K562 (cell line): Measurements from ENCODE around the gene ZMYND8.

Experiments used
- CC2D1A ChIP-seq: fragments of 450-650 bp; IDR thresholded peaks from 2 replicates; pipeline ENCODE4 v1.6.1; 2017; ENCODE audit warnings: mild to moderate bottlenecking
- SMARCC2 ChIP-seq: fragments of 450-650 bp; IDR thresholded peaks from 2 replicates; pipeline ENCODE4 v1.6.1; 2017; ENCODE audit warnings: antibody characterized with exemption, moderate library complexity, mild to moderate bottlenecking, low read depth
- SP1 ChIP-seq: sonication (generic); formaldehyde crosslinking; IDR thresholded peaks from 2 replicates; pipeline ENCODE4 v1.8.1; 2022; ENCODE audit warnings: mild to moderate bottlenecking, missing genetic modification reagents
- ZNF121 ChIP-seq: sonication (generic); formaldehyde crosslinking; conservative IDR thresholded peaks from 2 replicates; pipeline ENCODE4 v1.8.0; 2022; ENCODE audit warnings: missing genetic modification reagents

GRCh38 chr20:47368301-47368700, 11.8 kb upstream of the ZMYND8 start:
- no peak for TF ChIP-seq CC2D1A
- no peak for TF ChIP-seq ZNF121
- no peak for TF ChIP-seq SP1 (CRISPR knock-in tag)
- TF ChIP-seq SMARCC2: no peak
